Mesenchymal stem cell (in vitro differentiated cells and primary cell): Measurements from ENCODE around the gene WNK1.

ENCODE experiments used
- DNase-seq: peaks from one replicate; pipeline ENCODE4 v3.0.0-alpha.2; 2013
- H2AFZ ChIP-seq: one replicate; pipeline ENCODE4 v1.6.1; 2013; ENCODE audit warnings: low read depth, mild to moderate bottlenecking, control low read depth, inconsistent platforms, low read length, moderate library complexity
- H2AK5ac ChIP-seq: 2 replicates; pipeline ENCODE4 v1.6.1; 2013; ENCODE audit warnings: low read length, moderate library complexity, mild to moderate bottlenecking, inconsistent platforms; ENCODE audit not compliant: severe bottlenecking
- H2BK120ac ChIP-seq: one replicate; pipeline ENCODE4 v1.6.1; 2013; ENCODE audit warnings: low read depth, mild to moderate bottlenecking, inconsistent platforms, low read length, moderate library complexity
- H2BK12ac ChIP-seq, 2 experiments: one replicate each; pipeline ENCODE4 v1.6.1; 2013; ENCODE audit warnings: inconsistent platforms in 2 of 2, low read length in 2 of 2, mild to moderate bottlenecking in 2 of 2, moderate library complexity in 2 of 2, control low read depth in 1 of 2
- H2BK15ac ChIP-seq: one replicate; pipeline ENCODE4 v1.6.1; 2013; ENCODE audit warnings: mild to moderate bottlenecking, low read depth, inconsistent platforms; ENCODE audit not compliant: poor library complexity, severe bottlenecking
- H2BK5ac ChIP-seq: 2 replicates; pipeline ENCODE4 v1.6.1; 2013; ENCODE audit warnings: low read depth, mild to moderate bottlenecking, low read length, control low read depth, inconsistent platforms; ENCODE audit not compliant: poor library complexity, severe bottlenecking
- H3K14ac ChIP-seq, 2 experiments: one replicate each; pipeline ENCODE4 v1.6.1; 2013; ENCODE audit warnings: inconsistent platforms in 2 of 2, low read length in 2 of 2, control low read depth in 1 of 2, mild to moderate bottlenecking in 1 of 2, moderate library complexity in 1 of 2
- H3K18ac ChIP-seq, 2 experiments: one replicate each; pipeline ENCODE4 v1.6.1; 2013; ENCODE audit warnings: inconsistent platforms in 2 of 2, low read length in 2 of 2, control low read depth in 1 of 2, low read depth in 1 of 2, mild to moderate bottlenecking in 1 of 2
- H3K23ac ChIP-seq, 2 experiments: one replicate each; pipeline ENCODE4 v1.6.1; 2013; ENCODE audit warnings: inconsistent platforms in 2 of 2, low read length in 2 of 2, mild to moderate bottlenecking in 2 of 2, moderate library complexity in 2 of 2, control low read depth in 1 of 2
- H3K27ac ChIP-seq: 2 replicates; pipeline ENCODE4 v1.5.1; 2013; ENCODE audit warnings: mild to moderate bottlenecking, moderate library complexity, low read length, control low read depth, inconsistent platforms; ENCODE audit not compliant: poor library complexity, severe bottlenecking
- H3K27me3 ChIP-seq, 2 experiments: 2 replicates each; pipeline versions ENCODE4 v1.6.1 to v1.7.0; 2013; ENCODE audit warnings: low read length in 2 of 2, mild to moderate bottlenecking in 2 of 2, moderate library complexity in 2 of 2, control low read depth in 1 of 2, inconsistent platforms in 1 of 2; ENCODE audit not compliant: control insufficient read depth in 1 of 2, insufficient read depth in 1 of 2
- H3K36me3 ChIP-seq, 2 experiments: 2 replicates each; pipeline versions ENCODE4 v1.6.1 to v1.7.0; 2013; ENCODE audit warnings: low read length in 2 of 2, control low read depth in 1 of 2, inconsistent platforms in 1 of 2, low read depth in 1 of 2, mild to moderate bottlenecking in 1 of 2; ENCODE audit not compliant: insufficient read depth in 2 of 2, control insufficient read depth in 1 of 2
- H3K4ac ChIP-seq, 2 experiments: one replicate each; pipeline ENCODE4 v1.6.1; 2013; ENCODE audit warnings: inconsistent platforms in 2 of 2, low read length in 2 of 2, mild to moderate bottlenecking in 2 of 2, moderate library complexity in 2 of 2, control low read depth in 1 of 2, low read depth in 1 of 2
- H3K4me1 ChIP-seq: 2 replicates; pipeline ENCODE4 v1.6.1; 2013; ENCODE audit warnings: low read depth, low read length, control low read depth; ENCODE audit not compliant: control insufficient read depth, insufficient read depth
- H3K4me2 ChIP-seq: 2 replicates; pipeline ENCODE4 v1.6.1; 2013; ENCODE audit warnings: low read length, mild to moderate bottlenecking, inconsistent platforms; ENCODE audit not compliant: poor library complexity, severe bottlenecking
- H3K4me3 ChIP-seq, 2 experiments: 2 replicates each; pipeline versions ENCODE4 v1.5.1 to v1.7.0; 2013; ENCODE audit warnings: low read length in 2 of 2, mild to moderate bottlenecking in 2 of 2, control low read depth in 1 of 2, low read depth in 1 of 2; ENCODE audit not compliant: insufficient read depth in 1 of 2
- H3K79me1 ChIP-seq: replicated peaks from 2 replicates; pipeline ENCODE4 v1.6.1; 2013; ENCODE audit warnings: mild to moderate bottlenecking, control low read depth, low read length, inconsistent platforms; ENCODE audit not compliant: poor library complexity, severe bottlenecking
- H3K9ac ChIP-seq: 2 replicates; pipeline ENCODE4 v1.7.0; 2013; ENCODE audit warnings: mild to moderate bottlenecking, low read length, moderate library complexity
- H3K9me3 ChIP-seq: 2 replicates; pipeline ENCODE4 v1.7.0; 2013; ENCODE audit warnings: mild to moderate bottlenecking, low read length; ENCODE audit not compliant: control insufficient read depth
- H4K8ac ChIP-seq: one replicate; pipeline ENCODE4 v1.6.1; 2013; ENCODE audit warnings: inconsistent platforms, mild to moderate bottlenecking, low read length, moderate library complexity
- H4K91ac ChIP-seq: one replicate; pipeline ENCODE4 v1.6.1; 2013; ENCODE audit warnings: mild to moderate bottlenecking, low read length, inconsistent platforms
- WGBS: methylation state at CpG from one replicate; pipeline ENCODE4 v1.1.7; 2013; ENCODE audit warnings: mixed read lengths; 5-methylcytosine and 5-hydroxymethylcytosine counted together

WNK1 gene

GRCh38 chr12:749751-750270 is 2.6 kb upstream of the WNK1 start:
- Histone ChIP-seq H3K79me1 (no peaks in the 10 kb centered on the region), H2AK5ac (no peak overlapping the region), H3K18ac (no peak overlapping the region), H3K14ac (no peak overlapping the region), H2BK5ac (no peak overlapping the region), H3K4me3 (no peak overlapping the region), H3K27me3 (no peaks in the 10 kb centered on the region), H2BK120ac (no peak overlapping the region), H2BK15ac (no peak overlapping the region), H2BK12ac (no peak overlapping the region), H3K23ac (no peak overlapping the region), H3K9me3 (no peaks in the 10 kb centered on the region), H2AFZ (no peak overlapping the region), H4K8ac (no peak overlapping the region), H3K4ac (no peak overlapping the region), H3K27ac (no peak overlapping the region), H4K91ac (no peak overlapping the region), H3K9ac (peak overlapping the region; percentile 90), H3K36me3 (peaks cover 2 to 3% of the 10 kb centered on the region in 2 experiments), H3K4me1 (no peaks in the 10 kb centered on the region), H3K4me2 (no peak overlapping the region)
- DNase-seq = no peak
- WGBS = no CpG with 5 or more reads among the region's 1 CpG

GRCh38 chr12:750366-751191 is 1.8 kb upstream of the WNK1 start:
- peak overlapping the region; percentile 90 for H3K9ac ChIP-seq
- no peak overlapping the region for H3K14ac ChIP-seq
- no peak overlapping the region for H3K23ac ChIP-seq
- no peak overlapping the region for H2BK12ac ChIP-seq
- H2AK5ac ChIP-seq = no peak overlapping the region
- H3K79me1 ChIP-seq = no peaks in the 10 kb centered on the region
- H2BK5ac ChIP-seq = no peak overlapping the region
- H2AFZ ChIP-seq = peak overlapping the region; percentile 69
- no peaks in the 10 kb centered on the region for H3K9me3 ChIP-seq
- 20% methylated on average over 7 of the region's 7 CpGs for WGBS
- no peak overlapping the region for H3K18ac ChIP-seq
- no peak overlapping the region for H2BK120ac ChIP-seq
- peak overlapping the region; percentile 64 for H3K4me2 ChIP-seq
- no peak overlapping the region for H4K91ac ChIP-seq
- H2BK15ac ChIP-seq = no peak overlapping the region
- no peaks in the 10 kb centered on the region for H3K27me3 ChIP-seq
- no peak for DNase-seq
- peaks cover 1% of the 10 kb centered on the region for H3K4me1 ChIP-seq
- H3K4ac ChIP-seq = no peak overlapping the region
- H3K4me3 ChIP-seq = peak overlapping the region; percentile 46 to 82
- peak overlapping the region; percentile 94 for H3K27ac ChIP-seq
- peaks cover 2 to 3% of the 10 kb centered on the region in 2 experiments for H3K36me3 ChIP-seq
- H4K8ac ChIP-seq = peak overlapping the region; percentile 52

- H3K79me1 ChIP-seq = no peaks in the 10 kb centered on the region
- peak overlapping the region; percentile 94 for H3K27ac ChIP-seq
- H2BK120ac ChIP-seq = no peak overlapping the region
- peak overlapping the region; percentile 90 for H3K9ac ChIP-seq
- peaks cover 2 to 3% of the 10 kb centered on the region in 2 experiments for H3K36me3 ChIP-seq
- H4K91ac ChIP-seq = peak overlapping the region; percentile 66
- 3% methylated on average over 42 of the region's 42 CpGs for WGBS
- H3K23ac ChIP-seq = no peak overlapping the region
- peak overlapping the region; percentile 39 for H2BK5ac ChIP-seq
- H3K9me3 ChIP-seq = no peaks in the 10 kb centered on the region
- H4K8ac ChIP-seq = peak overlapping the region; percentile 52
- no peak overlapping the region for H3K14ac ChIP-seq
- peaks cover 3% of the 10 kb centered on the region for H3K4me1 ChIP-seq
- DNase-seq = peak; percentile 97
- peak overlapping the region; percentile 46 to 82 for H3K4me3 ChIP-seq
- no peaks in the 10 kb centered on the region for H3K27me3 ChIP-seq
- H2BK12ac ChIP-seq = peak overlapping the region in 1 of 2 experiments; percentile 54
- H2AFZ ChIP-seq = peak overlapping the region; percentile 69
- H2AK5ac ChIP-seq = peak overlapping the region; percentile 63
- peak overlapping the region; percentile 64 for H3K4me2 ChIP-seq
- H3K4ac ChIP-seq = peak overlapping the region in 1 of 2 experiments; percentile 73
- H2BK15ac ChIP-seq = peak overlapping the region; percentile 16
- peak overlapping the region; percentile 66 to 67 for H3K18ac ChIP-seq
Measured at GRCh38 chr12:751192-751998, 984 bp upstream of the WNK1 start.
